CD4-positive, alpha-beta T cell (primary cell): Measurements from ENCODE around the gene PRR14. TPM values are rescaled to one million over a fixed set of nuclear protein-coding genes. Genes with fewer than 3 reads are reported as not detected.

Experiments used
- ATAC-seq: fragments of 200-7000 bp; cut with Tn5 transposase; one replicate; pipeline ENCODE4 v1.10.0; 2022; ENCODE audit warnings: mild to moderate bottlenecking; ENCODE audit not compliant: poor library complexity
- CTCF ChIA-PET: fragments of 350-600 bp; sonication (Branson Sonifier 250); formaldehyde crosslinking; loops from one replicate; lab custom pipeline; 2021; ENCODE audit warnings: antibody characterized with exemption, inconsistent platforms; lab: Charles Lee
- POLR2A ChIA-PET: fragments of 350-600 bp; sonication (Branson Sonifier 250); formaldehyde crosslinking; loops from one replicate; lab custom pipeline; 2021; ENCODE audit warnings: antibody characterized with exemption, inconsistent platforms; lab: Charles Lee
- DNase-seq, 14 experiments: peaks; one replicate each; pipeline ENCODE4 v3.0.0-alpha.2; 2013 to 2020; ENCODE audit warnings: mixed read lengths in 2 of 14
- H3K27ac ChIP-seq, 2 donors: one replicate each; pipeline versions ENCODE4 v1.5.1 to v1.7.0; 2013; ENCODE audit warnings: low read length in 2 of 2, low read depth in 1 of 2, mild to moderate bottlenecking in 1 of 2
- H3K27me3 ChIP-seq, 2 experiments: 1 replicate in 1 of 2; 2 replicates in 1 of 2; pipeline versions ENCODE4 v1.6.1 to v1.7.0; 2013; ENCODE audit warnings: low read length in 2 of 2, control low read depth in 1 of 2, mild to moderate bottlenecking in 1 of 2, moderate library complexity in 1 of 2; ENCODE audit not compliant: insufficient read depth in 2 of 2, control insufficient read depth in 1 of 2
- H3K36me3 ChIP-seq: one replicate; pipeline ENCODE4 v1.6.1; 2013; ENCODE audit warnings: low read length, control low read depth; ENCODE audit not compliant: insufficient read depth
- H3K4me1 ChIP-seq: one replicate; pipeline ENCODE4 v1.6.1; 2013; ENCODE audit warnings: low read length, control low read depth; ENCODE audit not compliant: insufficient read depth
- H3K4me3 ChIP-seq: one replicate; pipeline ENCODE4 v1.5.1; 2013; ENCODE audit warnings: mild to moderate bottlenecking, low read length, moderate library complexity
- H3K9me3 ChIP-seq, 2 experiments: 1 replicate in 1 of 2; 2 replicates in 1 of 2; pipeline versions ENCODE4 v1.6.1 to v1.7.0; 2013; ENCODE audit warnings: low read length in 2 of 2, mild to moderate bottlenecking in 2 of 2, control low read depth in 1 of 2, moderate library complexity in 1 of 2; ENCODE audit not compliant: control insufficient read depth in 1 of 2, insufficient read depth in 1 of 2
- H3K27ac Mint-ChIP-seq: one replicate; pipeline ENCODE4 v1.8.0; 2020; ENCODE audit warnings: mixed read lengths
- H3K27me3 Mint-ChIP-seq: one replicate; pipeline ENCODE4 v1.8.0; 2021; ENCODE audit warnings: mixed read lengths
- H3K36me3 Mint-ChIP-seq: one replicate; pipeline ENCODE4 v1.8.0; 2021; ENCODE audit warnings: low read depth, mixed read lengths
- H3K4me1 Mint-ChIP-seq: one replicate; pipeline ENCODE4 v1.8.0; 2021; ENCODE audit warnings: low read depth, mixed read lengths
- H3K4me3 Mint-ChIP-seq: one replicate; pipeline ENCODE4 v1.8.0; 2020; ENCODE audit warnings: mild to moderate bottlenecking, mixed read lengths
- H3K9me3 Mint-ChIP-seq: one replicate; pipeline ENCODE4 v1.8.0; 2020; ENCODE audit warnings: mixed read lengths
- CTCF ChIP-seq: fragments of 200-600 bp; IDR thresholded peaks from one replicate; pipeline ENCODE4 v1.8.0; 2022; ENCODE audit warnings: antibody characterized with exemption, mild to moderate bottlenecking
- intact Hi-C, 2 experiments: fragments of 100-400 bp; cut with DNase I in 1 of 2; cut with micrococcal nuclease in 1 of 2; formaldehyde crosslinking; loops; one replicate each; pipeline versions ENCODE4 v1.15.1 to v1.9.0; 2023 to 2025; cut with DNase I, micrococcal nuclease
- total RNA-seq, 174 experiments: library from RNA in 2 of 174; stranded (reverse) in 2 of 174; gene quantifications; one replicate each; pipeline ENCODE4 v1.2.3 and lab custom pipeline; 2021 to 2026

PRR14 gene
- total RNA-seq, 2 experiments from 2014 or later, result 50.2 to 51.7 TPM

GRCh38 chr16:30675143-30675542 lies 24.4 kb downstream of the PRR14 start:
- Mint-ChIP-seq H3K27ac (no peak overlapping the region), H3K4me3 (no peak overlapping the region), H3K36me3 (peaks cover 9% of the 10 kb centered on the region), H3K4me1 (no peaks in the 10 kb centered on the region), H3K27me3 (no peaks in the 10 kb centered on the region), H3K9me3 (no peaks in the 10 kb centered on the region)
- Histone ChIP-seq H3K4me3 (no peak overlapping the region), H3K4me1 (no peaks in the 10 kb centered on the region), H3K27me3 (no peaks in the 10 kb centered on the region), H3K36me3 (peaks cover 7% of the 10 kb centered on the region), H3K9me3 (no peaks in the 10 kb centered on the region), H3K27ac (no peak overlapping the region)
- TF ChIP-seq CTCF, result no peak
- CTCF ChIA-PET, result no interaction called here
- POLR2A ChIA-PET, result interaction anchor here (1.3 kb wide), 1 partner anchor 9 kb away, joined by 3 read pairs; no protein-coding TSS in a partner anchor
- ATAC-seq (no peak), DNase-seq (no peak)
- intact Hi-C loops, result no loop called here

GRCh38 chr16:30677931-30678585 lies 27.3 kb downstream of the PRR14 start:
- Mint-ChIP-seq H3K36me3 (no peaks in the 10 kb centered on the region), H3K9me3 (no peaks in the 10 kb centered on the region), H3K27me3 (no peaks in the 10 kb centered on the region), H3K4me3 (no peak overlapping the region), H3K27ac (no peak overlapping the region), H3K4me1 (no peaks in the 10 kb centered on the region)
- H3K9me3 ChIP-seq, result no peaks in the 10 kb centered on the region
- POLR2A ChIA-PET, result interaction anchor here (0.6 to 1.2 kb wide), 2 partner anchors 19 to 717 kb away, joined by 3 read pairs; no protein-coding TSS in a partner anchor
- no peak for TF ChIP-seq CTCF
- H3K4me1 ChIP-seq, result no peaks in the 10 kb centered on the region
- no peak overlapping the region for H3K4me3 ChIP-seq
- H3K27me3 ChIP-seq, result no peaks in the 10 kb centered on the region
- H3K36me3 ChIP-seq, result no peaks in the 10 kb centered on the region
- ATAC-seq (no peak), DNase-seq (no peak)
- CTCF ChIA-PET, result no interaction called here
- no peak overlapping the region for H3K27ac ChIP-seq
- intact Hi-C loops, result no loop called here

GRCh38 chr16:30678586-30678970 lies 27.8 kb downstream of the PRR14 start:
- no peaks in the 10 kb centered on the region for H3K36me3 ChIP-seq
- H3K27me3 ChIP-seq, result no peaks in the 10 kb centered on the region
- no peak overlapping the region for H3K27ac ChIP-seq
- DNase-seq (no peak), ATAC-seq (no peak)
- Mint-ChIP-seq H3K27ac (no peak overlapping the region), H3K36me3 (no peaks in the 10 kb centered on the region), H3K9me3 (no peaks in the 10 kb centered on the region), H3K27me3 (no peaks in the 10 kb centered on the region), H3K4me3 (no peak overlapping the region), H3K4me1 (no peaks in the 10 kb centered on the region)
- intact Hi-C loops, result no loop called here
- POLR2A ChIA-PET, result interaction anchor here (0.6 kb wide), 1 partner anchor 718 kb away, joined by 3 read pairs; no protein-coding TSS in a partner anchor
- H3K4me1 ChIP-seq, result no peaks in the 10 kb centered on the region
- CTCF ChIA-PET, result no interaction called here
- no peak for TF ChIP-seq CTCF
- no peaks in the 10 kb centered on the region for H3K9me3 ChIP-seq
- no peak overlapping the region for H3K4me3 ChIP-seq
